ENCODE measurements around the gene SCYGR8. TPM values are rescaled to one million over a fixed set of nuclear protein-coding genes. Genes with fewer than 3 reads are reported as not detected.

SCYGR8 gene
- total and polyA plus RNA-seq, 7 donors: not detected

DNA sequence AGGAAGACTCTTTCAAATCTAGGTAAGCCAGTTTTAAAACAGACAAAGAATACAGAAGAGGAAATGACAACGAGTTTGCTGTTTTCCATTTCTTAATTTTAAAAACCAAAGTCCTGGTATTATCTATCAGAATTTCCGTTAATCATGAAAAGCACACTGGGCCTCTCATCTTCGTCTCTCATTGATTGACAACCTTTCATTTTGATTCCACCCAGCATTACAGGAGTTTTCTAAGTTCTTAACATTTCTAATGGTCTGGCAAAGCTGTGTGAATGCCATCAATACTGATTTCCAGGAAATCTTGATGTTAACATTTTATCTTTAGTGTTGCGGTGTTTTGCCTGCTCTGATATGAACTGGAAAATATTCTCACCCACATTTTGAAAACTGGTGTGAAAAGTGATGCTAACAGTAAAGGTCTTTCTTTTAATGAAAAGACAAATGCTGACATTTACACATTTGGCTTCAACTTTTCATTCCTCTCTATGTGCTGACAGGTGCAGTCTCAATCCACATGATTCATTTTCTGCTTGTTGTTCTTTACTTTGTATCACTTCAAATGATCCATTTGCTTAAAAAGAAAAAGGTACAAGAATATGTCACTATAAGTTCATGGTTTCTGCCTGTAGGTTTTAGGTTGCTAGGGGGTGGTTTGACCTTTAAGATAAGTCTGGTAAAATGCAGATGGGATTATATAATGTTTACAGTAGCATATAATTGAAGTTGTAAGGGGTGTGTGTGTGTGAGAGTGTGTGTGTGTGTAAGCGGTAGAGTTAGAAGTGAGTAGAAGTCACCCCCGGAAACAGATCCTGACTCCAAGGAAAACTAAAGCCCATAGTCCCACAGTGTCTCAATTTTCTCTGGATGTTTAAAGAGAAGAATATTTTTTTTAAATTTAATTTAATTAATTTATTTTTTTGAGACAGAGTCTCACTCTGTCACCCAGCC, 29.5 kb downstream of the SCYGR8 start:
- 49 to 72% methylated on average over 6 of the region's 6 CpGs for WGBS, 2 donors
- TF ChIP-seq, protein P1, sequence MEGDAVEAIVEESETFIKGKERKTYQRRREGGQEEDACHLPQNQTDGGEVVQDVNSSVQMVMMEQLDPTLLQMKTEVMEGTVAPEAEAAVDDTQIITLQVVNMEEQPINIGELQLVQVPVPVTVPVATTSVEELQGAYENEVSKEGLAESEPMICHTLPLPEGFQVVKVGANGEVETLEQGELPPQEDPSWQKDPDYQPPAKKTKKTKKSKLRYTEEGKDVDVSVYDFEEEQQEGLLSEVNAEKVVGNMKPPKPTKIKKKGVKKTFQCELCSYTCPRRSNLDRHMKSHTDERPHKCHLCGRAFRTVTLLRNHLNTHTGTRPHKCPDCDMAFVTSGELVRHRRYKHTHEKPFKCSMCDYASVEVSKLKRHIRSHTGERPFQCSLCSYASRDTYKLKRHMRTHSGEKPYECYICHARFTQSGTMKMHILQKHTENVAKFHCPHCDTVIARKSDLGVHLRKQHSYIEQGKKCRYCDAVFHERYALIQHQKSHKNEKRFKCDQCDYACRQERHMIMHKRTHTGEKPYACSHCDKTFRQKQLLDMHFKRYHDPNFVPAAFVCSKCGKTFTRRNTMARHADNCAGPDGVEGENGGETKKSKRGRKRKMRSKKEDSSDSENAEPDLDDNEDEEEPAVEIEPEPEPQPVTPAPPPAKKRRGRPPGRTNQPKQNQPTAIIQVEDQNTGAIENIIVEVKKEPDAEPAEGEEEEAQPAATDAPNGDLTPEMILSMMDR (IDR thresholded peaks at IDR 0.05): no peak
- TF ChIP-seq POLR2A (IDR thresholded peaks at IDR 0.05): no peak
- TF ChIP-seq POLR2AphosphoS5 (IDR thresholded peaks at IDR 0.05): no peak
- no peak for TF ChIP-seq EP300 (IDR thresholded peaks at IDR 0.05)
- Histone ChIP-seq H3K36me3 (no peaks in the 10 kb centered on the region), H3K27ac (no peak overlapping the region), H3K27me3 (no peaks in the 10 kb centered on the region), H3K4me3 (no peak overlapping the region), H3K4me1 (no peaks in the 10 kb centered on the region), H3K9me3 (no peaks in the 10 kb centered on the region)
- intact Hi-C loops (cut with DNase I): no loop called here
- DNase-seq: no peak

DNA sequence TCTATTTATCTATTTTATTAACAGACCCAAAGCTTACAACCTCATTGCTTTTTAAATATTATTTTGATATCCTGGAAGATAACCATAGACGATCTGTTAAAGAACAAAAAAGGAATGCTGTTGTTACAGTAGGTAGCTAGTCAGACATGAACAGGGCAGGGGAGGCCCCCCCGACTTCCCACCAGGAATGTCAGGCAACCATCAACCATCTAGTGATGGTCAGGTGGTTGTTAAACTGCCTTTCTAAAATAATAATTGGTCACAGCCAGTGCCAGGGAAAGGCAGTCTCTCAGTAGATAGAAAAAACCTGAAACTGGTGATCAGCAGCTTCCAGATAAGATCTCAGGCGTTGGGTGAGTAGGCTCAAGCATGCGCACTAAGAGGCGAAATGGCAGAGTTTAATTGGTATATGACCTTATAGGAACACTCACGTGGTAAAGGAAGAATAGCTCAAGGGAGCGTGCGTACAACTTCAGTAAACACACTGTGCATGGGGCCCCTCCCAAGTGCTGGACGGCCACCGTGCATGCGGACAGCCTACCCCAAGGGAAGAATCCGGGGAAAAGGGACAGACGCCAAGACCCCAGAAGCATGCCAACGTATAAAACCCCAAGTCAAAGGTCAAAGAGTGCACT, 35.4 kb downstream of the SCYGR8 start:
- intact Hi-C loops (cut with DNase I): no loop called here

DNA sequence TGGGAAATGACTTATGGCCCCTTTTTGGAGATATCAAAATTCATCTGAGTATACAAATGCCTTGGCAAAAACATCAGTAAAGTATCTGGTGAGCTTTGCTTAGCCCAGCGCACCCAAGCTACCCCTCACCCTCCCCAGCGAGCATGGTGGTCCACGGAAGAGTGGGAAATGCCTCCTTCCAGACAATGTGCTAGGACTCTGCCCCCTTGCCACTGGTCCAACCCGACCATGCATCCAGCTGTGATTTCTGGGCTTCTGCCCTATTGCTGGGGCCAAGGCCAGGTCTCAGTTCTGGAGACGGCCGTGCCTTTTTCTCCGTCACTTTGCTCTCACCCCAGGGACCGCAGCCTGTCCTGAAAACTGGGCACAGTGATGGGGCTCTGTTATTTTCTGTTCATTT, 36.1 kb downstream of the SCYGR8 start:
- WGBS, 2 donors: 79% methylated on average over 8 of the region's 8 CpGs
- no peak for DNase-seq
- no peaks in the 10 kb centered on the region for H3K4me1 ChIP-seq
- no peaks in the 10 kb centered on the region for H3K36me3 ChIP-seq
- H3K9me3 ChIP-seq: no peaks in the 10 kb centered on the region
- H3K4me3 ChIP-seq: no peak overlapping the region
- no peaks in the 10 kb centered on the region for H3K27me3 ChIP-seq
- intact Hi-C loops (cut with DNase I): no loop called here
- H3K27ac ChIP-seq: no peak overlapping the region
- TF ChIP-seq POLR2A (IDR thresholded peaks at IDR 0.05): no peak
- TF ChIP-seq POLR2AphosphoS5 (IDR thresholded peaks at IDR 0.05): no peak
- TF ChIP-seq, protein P1 (IDR thresholded peaks at IDR 0.05): no peak
- TF ChIP-seq EP300 (IDR thresholded peaks at IDR 0.05): no peak

More for the DNA sequence above, 35.4 kb downstream of the SCYGR8 start:
- 16 to 58% methylated on average over 14 of the region's 14 CpGs for WGBS, 2 donors
- Histone ChIP-seq H3K4me1 (no peaks in the 10 kb centered on the region), H3K27me3 (no peaks in the 10 kb centered on the region), H3K4me3 (no peak overlapping the region), H3K36me3 (no peaks in the 10 kb centered on the region), H3K9me3 (no peaks in the 10 kb centered on the region), H3K27ac (no peak overlapping the region)
- DNase-seq: no peak
- no peak for TF ChIP-seq POLR2A (IDR thresholded peaks at IDR 0.05)
- TF ChIP-seq EP300 (IDR thresholded peaks at IDR 0.05): no peak
- no peak for TF ChIP-seq POLR2AphosphoS5 (IDR thresholded peaks at IDR 0.05)
- TF ChIP-seq, protein P1 (IDR thresholded peaks at IDR 0.05): no peak

DNA sequence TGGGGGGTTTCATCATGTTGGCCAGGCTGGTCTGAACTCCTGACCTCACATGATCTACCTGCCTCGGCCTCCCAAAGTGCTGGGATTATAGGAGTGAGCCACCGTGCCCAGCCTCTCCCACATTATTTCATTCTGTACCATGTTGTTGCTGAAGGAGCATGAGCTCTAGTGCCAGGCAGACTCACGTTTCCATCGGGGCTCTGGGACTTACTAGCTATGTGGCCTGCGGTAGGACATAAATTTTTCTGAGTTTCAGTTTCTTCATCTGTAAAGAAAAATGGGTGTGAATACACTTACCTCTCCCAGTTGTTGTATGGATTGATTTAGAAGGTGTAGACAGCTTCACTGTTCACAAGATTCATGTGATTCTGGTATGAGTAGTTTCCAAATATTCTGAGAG, 37.1 kb downstream of the SCYGR8 start:
- H3K36me3 ChIP-seq: no peaks in the 10 kb centered on the region
- no peak overlapping the region for H3K4me3 ChIP-seq
- no peak overlapping the region for H3K27ac ChIP-seq
- intact Hi-C loops (cut with DNase I): no loop called here
- no peaks in the 10 kb centered on the region for H3K9me3 ChIP-seq
- TF ChIP-seq, protein P1 (IDR thresholded peaks at IDR 0.05): no peak
- TF ChIP-seq EP300 (IDR thresholded peaks at IDR 0.05): no peak
- TF ChIP-seq POLR2A (IDR thresholded peaks at IDR 0.05): no peak
- TF ChIP-seq POLR2AphosphoS5 (IDR thresholded peaks at IDR 0.05): no peak
- no peaks in the 10 kb centered on the region for H3K4me1 ChIP-seq
- no peaks in the 10 kb centered on the region for H3K27me3 ChIP-seq
- DNase-seq: no peak
- WGBS, 2 donors: 90 to 92% methylated on average over 5 of the region's 5 CpGs

Measured in sigmoid colon (tissue), 7 donors.